HCT116 (cell line): ENCODE results near the gene RABGGTA. TPM values are rescaled to one million over a fixed set of nuclear protein-coding genes. Genes with fewer than 3 reads are reported as not detected.

ENCODE experiments used
- ATAC-seq: fragments of 200-7000 bp; cut with Tn5 transposase; 2 replicates; pipeline ENCODE4 v1.9.1; 2020; ENCODE audit warnings: mild to moderate bottlenecking, moderate library complexity
- BruUV-seq: library from RNA; stranded (reverse); fragments of 400-500 nt; replicated peaks from 2 replicates; lab custom pipeline; 2021; lab: Mats Ljungman, UMichigan
- CTCF ChIA-PET: fragments of 300-600 bp; sonication (Branson Sonifier 250); formaldehyde crosslinking; loops from one replicate; lab custom pipeline; 2021; ENCODE audit warnings: antibody characterized with exemption; lab: Charles Lee
- POLR2A ChIA-PET: fragments of 300-600, 350-600 bp; sonication (Branson Sonifier 250); formaldehyde crosslinking; loops from one replicate; lab custom pipeline; 2021; ENCODE audit warnings: antibody characterized with exemption; lab: Charles Lee
- RAD21 ChIA-PET, 2 experiments: fragments of 300-600 bp; sonication (Branson Sonifier 250); formaldehyde crosslinking; loops; one replicate each; lab custom pipeline; 2023; ENCODE audit warnings: low total read pairs in 2 of 2; ENCODE audit not compliant: uncharacterized antibody in 2 of 2, unreplicated experiment in 2 of 2, low non-redundant PET in 1 of 2; lab: Charles Lee
- DNase-seq: peaks from one replicate; pipeline ENCODE4 v3.0.0-alpha.2; 2010; ENCODE audit warnings: low read depth, low spot score
- H2AFZ ChIP-seq: fragments of 200-600 bp; shearing (Covaris generic), sonication (generic); 2 replicates; pipeline ENCODE4 v1.6.1; 2017; ENCODE audit warnings: low read depth, mixed run types, mixed read lengths, antibody characterized with exemption, low read length; ENCODE audit not compliant: poor library complexity, severe bottlenecking
- H3K27ac ChIP-seq: 2 replicates; pipeline ENCODE4 v1.5.1; 2012; ENCODE audit warnings: low read depth, low read length
- H3K27me3 ChIP-seq: fragments of 200-600 bp; sonication (generic); 2 replicates; pipeline ENCODE4 v1.6.1; 2016; ENCODE audit warnings: mixed run types, low read length, mixed read lengths; ENCODE audit not compliant: insufficient read depth
- H3K36me3 ChIP-seq, 2 experiments: fragments of 200-500 bp in 1 of 2; fragments of 200-600 bp in 1 of 2; sonication (Bioruptor generic) in 1 of 2; sonication (generic) in 1 of 2; 2 replicates each; pipeline versions ENCODE4 v1.5.1 to v1.6.1; 2014 to 2016; ENCODE audit warnings: low read length in 2 of 2, inconsistent platforms in 1 of 2, mixed read lengths in 1 of 2, mixed run types in 1 of 2; ENCODE audit not compliant: insufficient read depth in 2 of 2, control insufficient read depth in 1 of 2
- H3K4me1 ChIP-seq, 2 experiments: fragments of 200-600 bp in 1 of 2; sonication (generic) in 1 of 2; 2 replicates each; pipeline versions ENCODE4 v1.5.1 to v1.6.1; 2012 to 2017; ENCODE audit warnings: low read length in 2 of 2, inconsistent platforms in 1 of 2, mild to moderate bottlenecking in 1 of 2, mixed read lengths in 1 of 2, mixed run types in 1 of 2, moderate library complexity in 1 of 2; ENCODE audit not compliant: insufficient read depth in 2 of 2, control insufficient read depth in 1 of 2
- H3K4me2 ChIP-seq: fragments of 200-600 bp; sonication (generic); 2 replicates; pipeline ENCODE4 v1.6.1; 2017; ENCODE audit warnings: mixed run types, low read length, mixed read lengths
- H3K4me3 ChIP-seq, 2 experiments: fragments of 200-600 bp in 1 of 2; sonication (generic) in 1 of 2; replicated peaks in 1 of 2; 2 replicates each; pipeline ENCODE4 v1.5.1; 2011 to 2016; ENCODE audit warnings: low read length in 2 of 2, control low read depth in 1 of 2, low read depth in 1 of 2, mild to moderate bottlenecking in 1 of 2, mixed read lengths in 1 of 2, mixed run types in 1 of 2
- H3K79me2 ChIP-seq: fragments of 200-600 bp; sonication (generic); 2 replicates; pipeline ENCODE4 v1.6.1; 2017; ENCODE audit warnings: mild to moderate bottlenecking, mixed run types, low read length, moderate library complexity, mixed read lengths; ENCODE audit not compliant: insufficient read depth
- H3K9ac ChIP-seq: fragments of 200-600 bp; sonication (generic); 2 replicates; pipeline ENCODE4 v1.6.1; 2016; ENCODE audit warnings: low read length, mixed read lengths
- H3K9me2 ChIP-seq: fragments of 200-600 bp; sonication (generic), shearing (Covaris generic); 2 replicates; pipeline ENCODE4 v1.6.1; 2017; ENCODE audit warnings: mixed run types, mild to moderate bottlenecking, moderate library complexity; ENCODE audit not compliant: insufficient read depth
- H3K9me3 ChIP-seq, 2 experiments: fragments of 200-500 bp in 1 of 2; fragments of 200-600 bp in 1 of 2; sonication (Bioruptor generic) in 1 of 2; sonication (generic) in 1 of 2; 2 replicates each; pipeline ENCODE4 v1.6.1; 2014 to 2017; ENCODE audit warnings: low read length in 2 of 2, mixed read lengths in 2 of 2, inconsistent platforms in 1 of 2, low read depth in 1 of 2, mild to moderate bottlenecking in 1 of 2, mixed run types in 1 of 2, moderate library complexity in 1 of 2; ENCODE audit not compliant: control insufficient read depth in 1 of 2, insufficient read depth in 1 of 2
- H4K20me1 ChIP-seq: fragments of 200-600 bp; sonication (generic), shearing (Covaris generic); 2 replicates; pipeline ENCODE4 v1.6.1; 2017; ENCODE audit warnings: mixed run types, mild to moderate bottlenecking, moderate library complexity; ENCODE audit not compliant: insufficient read depth
- CBX3 ChIP-seq: IDR thresholded peaks from 2 replicates; pipeline ENCODE4 v1.6.1; 2012; ENCODE audit warnings: low read depth
- CEBPB ChIP-seq: IDR thresholded peaks from 2 replicates; pipeline ENCODE4 v1.6.1; 2012; ENCODE audit warnings: low read depth
- CTCF ChIP-seq, 3 experiments: fragments of 200-600 bp in 1 of 3; sonication (generic) in 1 of 3; IDR thresholded peaks in 2 of 3; conservative IDR thresholded peaks in 1 of 3; 2 replicates each; pipeline ENCODE4 v1.5.1; 2012 to 2017; ENCODE audit warnings: low read depth in 2 of 3, low read length in 2 of 3, antibody characterized with exemption in 1 of 3, borderline replicate concordance in 1 of 3, control low read depth in 1 of 3, mild to moderate bottlenecking in 1 of 3, mixed read lengths in 1 of 3, mixed run types in 1 of 3, moderate library complexity in 1 of 3; ENCODE audit not compliant: insufficient read depth in 1 of 3
- EGR1 ChIP-seq: IDR thresholded peaks from 2 replicates; pipeline ENCODE4 v1.6.1; 2012; ENCODE audit warnings: low read depth
- EZH2phosphoT487 ChIP-seq: fragments of 200-600 bp; IDR thresholded peaks from 2 replicates; pipeline ENCODE4 v1.6.1; 2018; ENCODE audit warnings: antibody characterized with exemption, borderline replicate concordance
- FOSL1 ChIP-seq: IDR thresholded peaks from 2 replicates; pipeline ENCODE4 v1.6.1; 2012; ENCODE audit warnings: low read depth
- JUND ChIP-seq: IDR thresholded peaks from 2 replicates; pipeline ENCODE4 v1.6.1; 2012
- POLR2AphosphoS5 ChIP-seq: IDR thresholded peaks from 2 replicates; pipeline ENCODE4 v1.6.1; 2011; ENCODE audit warnings: mild to moderate bottlenecking, low read depth, low read length, moderate library complexity
- SP1 ChIP-seq: IDR thresholded peaks from 2 replicates; pipeline ENCODE4 v1.6.1; 2012; ENCODE audit warnings: low read depth
- SRF ChIP-seq: IDR thresholded peaks from 2 replicates; pipeline ENCODE4 v1.6.1; 2012; ENCODE audit warnings: low read depth
- TCF7L2 ChIP-seq: IDR thresholded peaks from 2 replicates; pipeline ENCODE4 v1.7.0; 2011; ENCODE audit warnings: borderline replicate concordance, inconsistent platforms; ENCODE audit not compliant: insufficient read depth, insufficient read length; ENCODE audit errors: extremely low read depth
- YY1 ChIP-seq: IDR thresholded peaks from 2 replicates; pipeline ENCODE4 v1.6.1; 2011; ENCODE audit warnings: low read length, low read depth, moderate library complexity, mild to moderate bottlenecking; ENCODE audit not compliant: insufficient replicate concordance; ENCODE audit errors: extremely low read depth
- ZBTB33 ChIP-seq: IDR thresholded peaks from 2 replicates; pipeline ENCODE4 v1.6.1; 2011; ENCODE audit warnings: mild to moderate bottlenecking, low read length, moderate library complexity; ENCODE audit not compliant: insufficient replicate concordance; ENCODE audit errors: extremely low read depth
- ZNF274 ChIP-seq: fragments of 200-500 bp; sonication (Bioruptor generic); IDR thresholded peaks from 2 replicates; pipeline ENCODE4 v1.6.1; 2014; ENCODE audit warnings: mild to moderate bottlenecking, low read depth, low read length, inconsistent platforms
- intact Hi-C: fragments of 100-400 bp; cut with micrococcal nuclease; formaldehyde crosslinking; loops from 2 replicates; pipeline ENCODE4 v1.10.0; 2022
- total RNA-seq: library from RNA; stranded (reverse); gene quantifications from one replicate; pipeline ENCODE4 v1.2.1, GENCODE V29; 2021; ENCODE audit not compliant: unreplicated experiment
- TF ChIP-seq, protein P1 (sequence below): IDR thresholded peaks from 2 replicates; pipeline ENCODE4 v1.6.1; 2012
- TF ChIP-seq, protein P2 (sequence below): IDR thresholded peaks from 2 replicates; pipeline ENCODE4 v1.6.1; 2012; ENCODE audit warnings: low read depth
- TF ChIP-seq, protein P3 (sequence below): IDR thresholded peaks from 2 replicates; pipeline ENCODE4 v1.6.1; 2012

Gene RABGGTA
- total RNA-seq, 1 experiment from 2014 or later: 40.8 TPM

DNA sequence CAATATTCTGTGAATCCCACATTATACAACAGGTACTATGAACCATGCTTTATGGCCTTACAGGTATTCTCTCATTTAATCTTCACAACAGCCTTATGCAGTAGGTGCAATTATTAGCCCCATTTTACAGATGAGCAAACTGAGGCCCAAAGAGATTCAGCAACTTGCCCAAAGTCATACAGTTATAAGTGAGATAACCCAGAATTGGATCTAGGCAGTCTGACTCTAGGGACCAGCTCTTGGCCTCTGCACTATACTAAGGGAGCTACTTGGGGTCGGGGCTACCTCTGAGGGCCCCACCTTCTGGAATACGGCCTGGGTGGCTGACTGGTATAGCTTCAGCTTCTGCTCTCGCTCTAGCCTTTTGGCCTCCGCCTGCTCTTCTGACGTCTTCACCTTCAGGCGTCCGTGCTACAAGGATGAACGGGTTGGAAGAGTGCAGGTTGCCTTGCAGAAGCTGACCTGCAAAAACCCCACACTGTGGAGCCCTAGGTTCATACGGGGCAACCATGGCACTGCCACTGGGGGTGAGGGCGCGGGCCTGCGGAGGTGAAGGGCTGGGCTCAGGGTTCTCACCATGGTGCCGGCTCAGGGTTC, 762 bp downstream of the RABGGTA start:
- H3K27me3 ChIP-seq: no peaks in the 10 kb centered on the region
- intact Hi-C loops: loop anchor here (1.0 kb wide), 1 partner anchor 28 kb away; the partner anchor contains the start of gene TINF2
- H3K36me3 ChIP-seq: no peaks in the 10 kb centered on the region; a peak in 1 of 4 replicates
- peak; percentile 8 for DNase-seq
- CTCF ChIA-PET: interaction anchor here (0.7 to 2.0 kb wide), 9 partner anchors 9 to 161 kb away, joined by 3 to 17 read pairs (median 5); partner anchors contain the start of genes CIDEB, MDP1 and TINF2
- TF ChIP-seq YY1: no peak
- TF ChIP-seq EGR1: no peak
- TF ChIP-seq EZH2phosphoT487: no peak
- TF ChIP-seq JUND: no peak
- TF ChIP-seq CTCF (IDR thresholded peaks at IDR 0.05 in 2 of 3, conservative IDR thresholded peaks at IDR 0.05 in 1 of 3; ENCODE audit: borderline replicate concordance in 1 of 3, insufficient read depth in 1 of 3, low read depth in 2 of 3, low read length in 2 of 3): no peak
- no peak for TF ChIP-seq CBX3
- no peak for TF ChIP-seq CEBPB
- TF ChIP-seq, protein P1, sequence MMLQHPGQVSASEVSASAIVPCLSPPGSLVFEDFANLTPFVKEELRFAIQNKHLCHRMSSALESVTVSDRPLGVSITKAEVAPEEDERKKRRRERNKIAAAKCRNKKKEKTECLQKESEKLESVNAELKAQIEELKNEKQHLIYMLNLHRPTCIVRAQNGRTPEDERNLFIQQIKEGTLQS: no peak
- TF ChIP-seq ZNF274: no peak
- no peak for TF ChIP-seq SP1
- no peak for TF ChIP-seq FOSL1
- TF ChIP-seq SRF: no peak
- TF ChIP-seq, protein P2, sequence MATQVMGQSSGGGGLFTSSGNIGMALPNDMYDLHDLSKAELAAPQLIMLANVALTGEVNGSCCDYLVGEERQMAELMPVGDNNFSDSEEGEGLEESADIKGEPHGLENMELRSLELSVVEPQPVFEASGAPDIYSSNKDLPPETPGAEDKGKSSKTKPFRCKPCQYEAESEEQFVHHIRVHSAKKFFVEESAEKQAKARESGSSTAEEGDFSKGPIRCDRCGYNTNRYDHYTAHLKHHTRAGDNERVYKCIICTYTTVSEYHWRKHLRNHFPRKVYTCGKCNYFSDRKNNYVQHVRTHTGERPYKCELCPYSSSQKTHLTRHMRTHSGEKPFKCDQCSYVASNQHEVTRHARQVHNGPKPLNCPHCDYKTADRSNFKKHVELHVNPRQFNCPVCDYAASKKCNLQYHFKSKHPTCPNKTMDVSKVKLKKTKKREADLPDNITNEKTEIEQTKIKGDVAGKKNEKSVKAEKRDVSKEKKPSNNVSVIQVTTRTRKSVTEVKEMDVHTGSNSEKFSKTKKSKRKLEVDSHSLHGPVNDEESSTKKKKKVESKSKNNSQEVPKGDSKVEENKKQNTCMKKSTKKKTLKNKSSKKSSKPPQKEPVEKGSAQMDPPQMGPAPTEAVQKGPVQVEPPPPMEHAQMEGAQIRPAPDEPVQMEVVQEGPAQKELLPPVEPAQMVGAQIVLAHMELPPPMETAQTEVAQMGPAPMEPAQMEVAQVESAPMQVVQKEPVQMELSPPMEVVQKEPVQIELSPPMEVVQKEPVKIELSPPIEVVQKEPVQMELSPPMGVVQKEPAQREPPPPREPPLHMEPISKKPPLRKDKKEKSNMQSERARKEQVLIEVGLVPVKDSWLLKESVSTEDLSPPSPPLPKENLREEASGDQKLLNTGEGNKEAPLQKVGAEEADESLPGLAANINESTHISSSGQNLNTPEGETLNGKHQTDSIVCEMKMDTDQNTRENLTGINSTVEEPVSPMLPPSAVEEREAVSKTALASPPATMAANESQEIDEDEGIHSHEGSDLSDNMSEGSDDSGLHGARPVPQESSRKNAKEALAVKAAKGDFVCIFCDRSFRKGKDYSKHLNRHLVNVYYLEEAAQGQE: no peak
- TF ChIP-seq TCF7L2: no peak
- TF ChIP-seq ZBTB33: no peak
- TF ChIP-seq, protein P3, sequence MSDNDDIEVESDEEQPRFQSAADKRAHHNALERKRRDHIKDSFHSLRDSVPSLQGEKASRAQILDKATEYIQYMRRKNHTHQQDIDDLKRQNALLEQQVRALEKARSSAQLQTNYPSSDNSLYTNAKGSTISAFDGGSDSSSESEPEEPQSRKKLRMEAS: no peak; the same call in 1 of the 2 replicates
- TF ChIP-seq POLR2AphosphoS5: no peak
- TF ChIP-seq, all 23 proteins: peak for 0
- H3K9ac ChIP-seq: peak overlapping the region; percentile 94
- ChIA-PET POLR2A (interaction anchor here (0.8 to 2.7 kb wide), 11 partner anchors 8 to 166 kb away, joined by 3 to 20 read pairs (median 5); partner anchors contain the start of genes DHRS1, NOP9, PSME2 and TGM1), RAD21 (interaction anchor here in 1 of 2 experiments (0.7 kb wide), 1 partner anchor 27 kb away, joined by 3 read pairs; no protein-coding TSS in a partner anchor)
- no peaks in the 10 kb centered on the region for H3K9me3 ChIP-seq
- peak overlapping the region; percentile 86 for H3K27ac ChIP-seq
- H2AFZ ChIP-seq: no peak overlapping the region
- no peaks in the 10 kb centered on the region for H4K20me1 ChIP-seq
- peaks cover 9 to 22% of the 10 kb centered on the region in 2 experiments; a peak in 3 of 4 replicates for H3K4me1 ChIP-seq
- peak overlapping the region; percentile 98 for H3K4me2 ChIP-seq
- BruUV-seq: no TSS peak
- H3K79me2 ChIP-seq: peaks cover 4% of the 10 kb centered on the region; the same call in 1 of the 2 replicates
- ATAC-seq: no peak
- H3K9me2 ChIP-seq: no peaks in the 10 kb centered on the region
- peak overlapping the region; percentile 79 to 92 for H3K4me3 ChIP-seq
